Tongue (tissue), 2 donors: ENCODE results near the gene SPRING1. TPM values are rescaled to one million over a fixed set of nuclear protein-coding genes. Genes with fewer than 3 reads are reported as not detected.
"Not testable (repeated sequence)": the region's sequence is repeated elsewhere in the genome, so short reads cannot be mapped to it uniquely, and the experiment has no call there.

ENCODE experiments used
- DNase-seq: peaks from one replicate; pipeline ENCODE4 v3.0.0-alpha.2; 2015
- total RNA-seq: library from RNA; depleted of rRNA; stranded (reverse); fragments of >200 nt; gene quantifications from one replicate; pipeline ENCODE4 v1.2.3, GENCODE V29; 2014

SPRING1 gene
- 14.7 TPM for total RNA-seq

DNA sequence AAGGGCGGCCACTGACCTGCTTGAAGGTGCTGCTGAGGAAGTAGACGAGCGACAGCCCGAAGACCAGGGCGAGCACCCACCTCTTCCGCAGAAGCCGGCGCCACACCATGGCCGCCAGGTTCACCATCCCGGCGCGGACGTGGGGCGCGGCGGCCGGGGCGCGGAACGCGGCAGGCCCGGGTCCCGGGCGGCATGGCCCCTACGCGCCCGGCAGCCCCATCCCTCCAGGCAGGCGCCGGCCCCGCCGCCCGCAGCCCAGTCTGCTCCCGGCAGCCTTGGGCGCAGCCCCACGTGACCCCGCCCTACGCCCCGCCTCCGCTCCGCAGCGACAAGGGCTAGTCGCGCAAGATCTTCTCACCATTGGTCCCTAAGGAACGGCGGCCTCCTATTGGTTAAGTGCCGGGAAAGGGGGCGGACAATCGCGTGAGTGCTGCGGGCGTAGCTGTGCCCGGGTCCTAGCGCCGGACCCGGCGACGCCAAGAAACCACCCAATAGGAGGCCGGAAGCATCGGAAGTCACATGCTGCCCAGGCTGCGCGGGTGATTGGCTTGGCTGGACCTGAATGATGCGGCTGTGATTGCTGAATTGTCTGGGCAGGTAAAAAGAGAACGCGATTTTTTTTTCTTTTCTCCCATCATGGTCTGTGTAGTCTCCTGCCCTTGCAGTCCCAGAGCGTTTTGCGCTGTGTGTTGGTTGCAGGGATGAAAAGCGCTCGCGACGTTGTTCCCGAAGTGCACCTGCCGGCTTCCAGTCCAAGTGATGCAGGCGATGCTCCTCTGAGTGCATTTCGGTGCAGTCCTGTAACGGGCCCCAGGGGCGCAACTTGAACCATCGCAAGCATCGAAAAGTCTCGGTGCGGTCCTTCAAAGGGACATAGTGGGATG is at the start of gene SPRING1, which contains the start of gene RNFT2:
SPRING1 (minus strand) TSS at position 296 of the 884 bp plus-strand sequence; CDS start at position 127, 169 bp downstream.
RNFT2 (plus strand) TSS at position 542 of the 884 bp plus-strand sequence. CDS start 2,183 bp downstream, outside the sequence.
- DNase-seq: peak; percentile 100

DNA sequence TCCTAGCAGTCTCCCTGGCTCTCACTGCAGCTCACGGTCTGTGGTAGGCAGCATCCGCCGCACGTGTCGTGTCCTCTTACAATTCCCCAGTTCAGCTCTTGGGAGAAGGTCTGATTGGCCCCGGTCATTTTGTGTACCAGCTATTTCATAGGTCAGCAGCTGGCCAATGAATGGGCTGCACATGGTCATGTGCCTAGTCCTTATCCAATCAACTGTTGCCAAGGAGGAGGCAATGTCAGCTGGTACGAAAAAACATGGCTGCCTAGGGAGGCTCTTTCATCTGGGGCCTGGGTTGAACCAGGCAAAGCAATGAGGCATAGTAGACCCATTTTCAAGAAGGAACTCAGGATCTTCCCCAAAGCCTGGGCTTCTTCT is 46.4 kb upstream of the SPRING1 start:
- no peak for DNase-seq

- peak; percentile 62 for DNase-seq
Measured at GRCh38 chr12:116783525-116784237, 45.8 kb upstream of the SPRING1 start.

GRCh38 chr12:116780942-116781341 is 43.1 kb upstream of the SPRING1 start:
- no peak for DNase-seq

DNA sequence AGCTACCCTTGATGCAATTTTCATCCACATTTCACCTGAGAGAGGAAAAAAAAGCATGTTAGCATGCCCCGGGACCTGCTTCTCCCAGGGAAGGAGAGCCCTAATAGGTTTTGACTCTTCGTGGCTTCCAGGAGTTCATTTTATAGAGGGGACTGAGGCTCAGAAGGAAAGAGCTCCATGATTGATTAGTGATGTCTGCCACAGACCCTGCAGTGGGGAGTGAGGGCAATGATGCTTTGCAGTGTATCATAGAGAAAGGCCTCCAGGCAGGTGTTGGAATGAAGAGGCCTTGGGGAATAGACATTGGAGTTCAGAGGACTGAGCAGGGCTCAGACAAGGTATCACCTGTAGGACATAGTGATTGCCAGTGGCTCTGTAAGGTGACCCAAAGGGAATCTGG is 41.7 kb upstream of the SPRING1 start:
- DNase-seq: no peak

GRCh38 chr12:116777245-116777644 is 39.4 kb upstream of the SPRING1 start:
- peak; percentile 66 for DNase-seq

DNA sequence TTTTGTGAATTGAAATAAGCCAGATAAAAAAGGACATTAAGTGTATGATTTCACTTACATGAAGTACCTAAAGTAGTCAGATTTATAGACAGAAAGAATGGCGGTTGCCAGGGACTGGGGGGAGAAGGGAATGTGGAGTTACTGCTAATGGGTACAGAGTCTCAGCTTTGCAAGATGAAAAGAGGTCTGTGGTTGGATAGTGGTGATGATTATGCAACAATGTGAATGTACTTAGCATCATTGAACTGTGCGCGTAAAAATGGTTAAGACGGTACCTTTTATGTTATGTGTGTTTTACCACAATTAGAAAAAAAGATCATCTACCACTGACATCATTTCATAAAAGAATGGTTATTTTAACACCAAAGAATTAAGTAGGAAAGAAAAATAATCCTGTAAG is 36.2 kb upstream of the SPRING1 start:
- no peak for DNase-seq

DNA sequence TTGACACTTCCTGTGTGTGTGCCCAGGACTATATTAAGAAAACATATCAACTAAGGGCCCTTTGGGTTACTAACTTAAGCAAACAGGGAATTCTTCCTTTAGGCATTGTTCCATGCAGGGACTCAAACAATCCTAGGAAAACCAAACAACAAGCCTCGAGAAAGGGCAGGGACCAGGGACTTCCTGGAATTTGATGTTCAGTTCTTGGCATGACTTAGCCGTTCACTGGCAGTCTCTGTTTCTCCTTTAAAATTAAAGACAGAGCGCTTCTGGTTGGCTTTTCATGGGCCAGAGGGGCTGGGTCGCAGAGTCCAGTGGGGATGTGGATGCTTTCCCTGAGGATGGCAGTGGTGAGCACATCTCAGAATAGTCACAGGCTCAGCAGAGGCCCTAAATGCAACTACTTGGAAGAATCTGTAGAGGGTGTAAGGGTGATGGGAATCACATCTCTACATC is 35.4 kb upstream of the SPRING1 start:
- no peak for DNase-seq

DNA sequence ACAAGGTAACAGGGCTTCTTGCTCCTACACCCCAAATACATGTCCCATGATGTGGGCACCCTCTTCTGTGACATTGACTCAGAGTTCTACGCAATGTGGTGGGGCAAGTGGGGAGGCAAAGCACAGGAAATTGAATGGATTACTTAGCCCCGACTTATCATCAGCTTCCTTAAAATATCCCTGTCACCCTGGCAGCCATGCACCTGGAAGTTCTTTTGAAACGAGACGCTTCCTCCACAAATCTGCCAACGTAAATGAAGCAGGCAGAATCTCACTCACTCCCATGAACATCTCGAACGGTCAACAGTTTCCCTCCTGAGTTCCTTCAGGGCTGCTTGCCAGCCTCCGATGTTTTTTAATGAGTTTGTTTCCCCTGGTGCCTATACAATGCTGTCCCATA is 33.8 kb upstream of the SPRING1 start:
- DNase-seq: no peak

DNA sequence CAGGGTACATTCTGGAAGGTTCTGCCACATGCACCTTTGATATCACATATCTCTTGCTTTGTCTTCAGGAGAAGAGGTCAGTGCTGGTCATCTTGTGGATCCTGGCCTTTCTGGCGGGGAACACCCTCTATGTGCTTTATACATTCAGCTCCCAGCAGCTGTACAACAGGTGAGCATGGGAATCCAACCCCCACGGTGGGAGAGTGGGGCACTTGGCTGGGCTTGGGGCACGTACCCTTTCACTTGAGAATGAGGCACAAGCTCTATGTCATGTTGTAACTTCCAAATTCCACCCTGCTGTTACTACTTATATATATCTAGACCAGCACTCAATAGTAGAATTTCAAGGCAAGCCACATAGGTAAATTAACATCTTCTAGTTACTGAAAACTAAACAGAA is 28.9 kb upstream of the SPRING1 start:
- no peak for DNase-seq

DNA sequence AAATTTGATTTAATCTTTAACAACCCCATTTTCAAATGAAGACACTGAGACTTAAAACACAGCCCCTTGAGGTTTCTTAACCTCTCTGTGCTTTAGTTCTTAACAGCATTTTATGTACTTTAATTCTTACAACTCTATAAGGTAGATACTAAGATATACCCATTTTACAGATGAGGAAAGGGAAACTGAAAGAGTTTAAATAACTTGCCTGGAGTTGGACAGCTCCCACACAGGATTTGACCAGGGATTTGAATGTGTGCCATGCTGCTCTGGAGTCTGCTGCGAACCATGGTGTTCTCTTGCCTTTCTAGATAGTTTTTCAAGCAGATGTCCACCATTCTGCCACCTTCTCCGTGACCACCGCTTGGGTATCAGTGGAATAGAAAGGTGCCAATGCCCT is 28.4 kb upstream of the SPRING1 start:
- DNase-seq: no peak

DNA sequence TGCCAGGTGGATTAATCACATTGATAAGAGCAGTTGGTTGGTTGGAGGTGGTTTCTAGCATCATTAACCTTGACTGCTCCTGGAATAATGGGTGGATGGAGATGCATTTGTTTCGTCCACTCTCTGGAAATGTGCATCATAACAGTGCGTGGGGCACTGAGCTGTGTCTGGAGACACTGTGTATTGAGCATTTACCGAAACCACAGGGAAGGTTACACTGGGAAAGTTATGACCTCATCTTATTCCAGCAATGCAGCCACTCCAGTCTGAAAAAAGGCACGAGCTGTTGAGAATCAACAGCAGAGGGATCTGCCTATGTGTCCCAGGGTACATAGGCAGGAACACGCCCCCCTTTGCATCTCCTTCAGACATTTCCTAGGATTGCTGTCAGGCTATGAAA is 27.4 kb upstream of the SPRING1 start:
- DNase-seq: no peak

- no peak for DNase-seq
Measured at GRCh38 chr12:116761499-116761898, 23.6 kb upstream of the SPRING1 start.

DNA sequence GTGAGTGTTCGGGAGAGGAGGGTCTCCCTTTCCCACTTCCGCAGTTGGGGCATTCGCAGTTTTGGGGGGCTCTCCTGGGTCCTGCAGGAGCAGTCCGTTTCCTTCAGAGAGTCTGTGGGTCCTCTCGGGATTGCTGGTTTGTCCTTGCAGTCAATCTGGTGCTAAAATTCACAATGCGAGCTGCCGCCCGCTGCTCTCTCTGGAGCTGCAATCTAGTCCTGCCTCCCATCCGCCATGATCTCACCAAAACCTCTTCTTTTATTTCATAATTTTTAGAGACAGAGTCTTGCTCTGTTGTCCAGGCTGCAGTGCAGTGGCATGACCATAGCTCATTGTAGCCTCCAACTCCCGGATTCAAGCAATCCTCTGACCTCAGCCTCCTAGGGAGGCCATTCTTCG is 22.8 kb upstream of the SPRING1 start:
- DNase-seq: no peak

DNA sequence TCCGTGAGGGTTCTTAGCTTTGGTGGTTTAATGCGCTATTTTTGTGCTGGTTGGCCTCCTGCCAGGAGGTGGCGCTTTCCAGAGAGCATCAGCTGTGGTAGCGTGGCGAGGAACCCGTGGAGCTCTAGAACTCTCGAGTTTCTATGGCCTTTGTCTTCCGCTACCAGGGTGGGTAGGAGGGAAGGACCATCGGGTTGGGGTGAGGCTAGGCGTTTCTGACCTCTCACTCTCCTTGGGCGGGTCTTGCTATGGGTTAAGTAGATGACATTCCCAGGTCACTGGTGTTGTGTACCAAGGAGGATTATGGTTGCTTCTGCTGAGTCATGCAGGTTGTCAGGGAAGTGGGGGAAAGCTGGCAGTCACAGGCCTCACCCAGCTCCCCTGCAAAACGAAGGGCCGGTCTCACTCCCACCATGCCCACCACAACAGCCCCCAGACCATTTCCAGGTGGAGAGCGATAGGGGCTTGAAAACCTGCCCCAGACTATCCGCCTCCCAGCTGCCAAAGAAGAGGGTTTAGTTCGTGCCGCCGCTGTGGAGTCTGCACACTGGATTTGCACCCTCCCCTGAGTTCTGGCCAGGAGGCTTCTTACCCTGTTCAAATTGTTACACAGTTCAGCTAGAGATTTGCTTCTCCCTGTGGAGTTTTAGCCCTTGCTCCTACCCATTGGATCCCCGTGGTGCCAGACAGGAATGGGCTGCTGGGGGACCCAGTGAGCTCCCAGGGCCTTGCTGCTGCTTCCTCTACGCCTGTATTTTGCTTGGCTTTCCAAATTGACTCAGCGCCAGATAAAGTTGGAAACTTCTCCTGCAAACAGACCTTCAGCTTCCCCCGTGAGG is 22.1 kb upstream of the SPRING1 start:
- peak; percentile 34 for DNase-seq

DNA sequence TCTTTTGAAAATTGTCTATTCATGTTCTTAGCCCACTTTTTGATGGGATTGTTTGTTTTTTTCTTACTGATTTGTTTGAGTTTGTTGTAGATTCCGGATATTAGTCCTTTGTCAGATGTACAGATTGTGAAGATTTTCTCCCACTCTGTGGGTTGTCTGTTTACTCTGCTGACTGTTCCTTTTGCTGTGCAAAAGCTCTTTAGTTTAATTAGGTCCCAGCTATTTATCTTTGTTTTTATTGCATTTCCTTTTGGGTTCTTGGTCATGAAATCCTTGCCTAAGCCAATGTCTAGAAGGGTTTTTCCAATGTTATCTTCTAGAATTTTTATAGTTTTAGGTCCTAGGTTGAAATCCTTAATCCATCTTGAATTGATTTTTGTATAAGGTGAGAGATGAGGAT is 16.9 kb upstream of the SPRING1 start:
- not testable (repeated sequence) for DNase-seq

DNA sequence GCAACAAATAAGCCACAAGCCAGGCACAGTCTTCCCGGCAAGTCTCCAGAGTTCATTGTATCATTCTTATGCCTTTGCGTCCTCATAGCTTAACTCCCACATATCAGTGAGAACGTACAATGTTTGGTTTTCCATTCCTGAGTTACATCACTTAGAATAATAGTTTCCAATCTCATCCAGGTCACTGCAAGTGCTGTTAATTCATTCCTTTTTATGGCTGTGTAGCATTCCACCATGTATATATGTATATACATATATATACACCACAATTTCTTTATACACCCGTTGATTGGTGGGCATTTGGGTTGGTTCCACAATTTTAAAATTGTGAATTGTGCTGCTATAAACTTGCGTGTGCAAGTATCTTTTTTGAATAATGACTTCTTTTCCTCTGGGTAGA is 16.2 kb upstream of the SPRING1 start:
- not testable (repeated sequence) for DNase-seq

DNA sequence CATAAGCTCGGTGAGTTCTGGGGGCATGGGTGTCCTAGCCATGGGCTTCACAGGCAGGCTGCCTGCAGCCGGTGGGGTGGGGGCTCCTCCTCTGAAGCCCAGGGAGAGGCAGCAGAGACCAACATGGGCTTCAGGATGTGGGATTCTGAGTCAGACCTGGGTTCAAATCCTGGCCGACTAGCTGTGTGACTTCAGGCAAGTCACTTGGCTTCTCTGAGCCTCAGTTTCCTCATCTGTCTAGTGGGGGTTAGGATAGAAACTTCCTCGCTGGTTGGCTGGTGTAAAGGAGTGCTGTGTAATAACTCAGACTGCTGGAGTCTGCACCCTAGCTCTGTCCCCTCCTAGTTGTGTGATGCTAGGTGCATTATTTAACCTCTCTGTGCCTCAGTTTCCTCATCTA is 12.4 kb upstream of the SPRING1 start:
- no peak for DNase-seq

GRCh38 chr12:116749884-116750283 is 12.0 kb upstream of the SPRING1 start:
- no peak for DNase-seq

- no peak for DNase-seq
Measured at GRCh38 chr12:116745554-116745953, 7.7 kb upstream of the SPRING1 start.

DNA sequence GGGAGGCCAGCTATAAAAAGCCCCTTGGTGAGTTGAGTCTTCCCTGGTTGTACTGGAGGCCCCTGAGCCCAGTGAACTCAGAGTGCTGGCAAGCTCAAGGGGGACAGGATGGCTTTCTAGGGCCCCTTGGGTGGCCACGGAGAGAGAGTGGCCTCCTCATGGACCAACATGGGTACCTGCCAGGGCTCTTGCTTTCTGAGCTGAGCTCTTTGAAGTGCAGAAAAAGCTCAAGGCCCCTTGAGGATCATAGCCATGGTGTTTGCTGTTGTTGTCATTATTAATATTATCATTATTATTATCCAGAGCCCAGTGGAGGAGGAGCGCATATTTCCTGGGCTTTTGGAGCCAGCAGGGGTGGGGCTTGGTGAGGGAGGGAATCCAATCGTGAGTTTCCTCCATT is 6.9 kb upstream of the SPRING1 start:
- DNase-seq: no peak

GRCh38 chr12:116742787-116743186 is 4.9 kb upstream of the SPRING1 start:
- DNase-seq: not testable (repeated sequence)
